Right ventricle myocardium superior (tissue), 1 donor: Measurements from ENCODE around the gene SEMA4C. TPM values are rescaled to one million over a fixed set of nuclear protein-coding genes. Genes with fewer than 3 reads are reported as not detected.

Experiments
- ATAC-seq: fragments of 200-7000 bp; cut with Tn5 transposase; one replicate; pipeline ENCODE4 v1.9.1; 2020; ENCODE audit warnings: mild to moderate bottlenecking; ENCODE audit not compliant: poor library complexity
- DNase-seq: peaks from one replicate; pipeline ENCODE4 v3.0.0-alpha.2; 2020
- intact Hi-C: fragments of 100-400 bp; cut with DNase I; formaldehyde crosslinking; loops from one replicate; pipeline ENCODE4 v1.11.2; 2022
- total RNA-seq: library from RNA; stranded (reverse); fragmentation: NEBNext Ultra II Directional; extraction: Animal tissue kit (Norgen Biotek cat#: 25700); gene quantifications from one replicate; pipeline ENCODE4 v1.2.1, GENCODE V29; 2021
- donor health status: DM: no; HTN: yes; CAD: no; lungs with severe emphysema.

SEMA4C gene
- total RNA-seq, 1 donor from 2014 or later: 18.2 TPM

DNA sequence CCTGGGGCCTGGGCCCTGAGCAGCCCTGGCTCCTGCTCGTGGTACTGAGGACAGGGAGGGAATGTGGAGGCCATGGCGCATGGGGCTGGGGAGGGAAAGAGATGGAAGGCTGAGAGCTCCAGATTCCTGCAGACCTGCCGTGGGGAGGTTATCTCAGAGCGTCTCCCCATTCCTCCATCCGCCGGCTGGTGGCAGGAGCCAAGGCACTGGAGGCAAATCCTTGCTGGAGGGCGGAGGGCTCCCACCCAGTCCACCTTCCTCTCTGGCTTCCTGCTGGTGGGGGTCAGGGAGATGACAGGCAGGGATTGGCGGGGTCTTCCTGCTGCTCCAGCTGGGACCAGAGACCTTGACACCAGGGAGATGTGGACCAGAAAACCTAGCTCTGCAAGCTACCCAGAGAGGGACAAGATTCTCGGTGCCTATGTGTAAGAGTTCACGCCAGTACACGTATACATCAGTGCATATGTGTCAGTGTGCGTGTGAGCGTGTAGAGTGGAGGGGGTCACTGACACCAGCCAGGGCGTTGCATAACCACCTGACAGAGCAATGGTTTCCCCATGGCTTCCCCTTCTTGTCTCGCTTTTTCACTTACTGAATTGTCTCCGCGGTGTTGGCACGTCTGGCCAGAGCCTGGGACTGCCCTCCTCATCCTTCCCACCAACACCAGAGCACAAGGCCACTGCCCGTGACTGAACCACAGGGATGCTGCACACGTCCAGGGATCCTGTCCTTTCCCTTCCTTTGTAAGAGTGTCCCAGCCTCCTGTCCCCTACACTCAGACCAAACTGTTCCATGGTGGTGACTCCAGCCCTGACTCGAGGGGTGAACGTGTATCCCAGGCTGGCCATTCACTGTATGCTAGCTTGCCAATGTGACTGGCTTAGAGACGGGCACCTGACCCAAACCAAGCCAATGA, 15.8 kb upstream of the SEMA4C start:
- no peak for ATAC-seq
- no peak for DNase-seq

DNA sequence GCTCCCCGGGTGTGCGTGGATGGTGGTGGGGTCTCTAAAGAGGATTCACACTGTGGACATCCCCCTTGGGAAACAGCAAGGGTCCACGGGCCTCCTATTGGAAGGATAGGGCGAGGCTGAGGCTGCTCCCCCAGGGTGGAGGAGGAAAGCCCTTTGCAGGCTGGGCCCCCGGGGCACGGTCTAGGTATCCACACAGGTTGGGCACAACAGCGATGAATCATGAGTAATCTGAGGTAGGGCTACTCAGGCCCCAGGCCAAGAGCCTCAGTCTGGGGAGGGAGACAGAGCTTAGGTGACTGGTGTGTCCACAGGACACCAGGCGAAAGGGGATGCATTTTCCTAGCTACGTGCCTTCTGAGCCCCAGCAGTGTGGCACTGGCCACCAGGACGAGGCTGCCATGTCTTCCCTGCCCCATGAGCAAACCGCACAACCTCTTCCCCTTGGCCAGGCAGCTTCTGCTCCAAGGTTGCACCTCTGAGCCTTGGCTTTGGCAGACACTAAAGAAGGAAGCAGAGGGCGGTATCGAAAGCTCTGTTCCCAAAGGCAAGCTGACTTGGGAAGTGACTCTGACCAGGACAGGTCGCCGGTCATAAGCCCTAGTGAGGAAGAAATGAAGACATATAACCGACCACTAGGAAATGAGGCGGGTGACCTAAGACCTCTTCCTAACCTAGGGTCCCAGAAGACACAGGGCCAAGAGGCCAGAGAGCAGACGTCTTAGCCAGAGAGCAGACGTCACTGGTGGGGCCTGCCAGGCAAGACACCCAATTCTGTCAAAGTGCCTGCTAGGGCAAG, 14.6 kb upstream of the SEMA4C start:
- intact Hi-C loops: no loop called here
- ATAC-seq (no peak), DNase-seq (no peak)

More for the DNA sequence above, 15.8 kb upstream of the SEMA4C start:
- intact Hi-C loops: no loop called here

GRCh38 chr2:96883306-96883705, 13.4 kb upstream of the SEMA4C start:
- DNase-seq (no peak), ATAC-seq (no peak)
- intact Hi-C loops: no loop called here

DNA sequence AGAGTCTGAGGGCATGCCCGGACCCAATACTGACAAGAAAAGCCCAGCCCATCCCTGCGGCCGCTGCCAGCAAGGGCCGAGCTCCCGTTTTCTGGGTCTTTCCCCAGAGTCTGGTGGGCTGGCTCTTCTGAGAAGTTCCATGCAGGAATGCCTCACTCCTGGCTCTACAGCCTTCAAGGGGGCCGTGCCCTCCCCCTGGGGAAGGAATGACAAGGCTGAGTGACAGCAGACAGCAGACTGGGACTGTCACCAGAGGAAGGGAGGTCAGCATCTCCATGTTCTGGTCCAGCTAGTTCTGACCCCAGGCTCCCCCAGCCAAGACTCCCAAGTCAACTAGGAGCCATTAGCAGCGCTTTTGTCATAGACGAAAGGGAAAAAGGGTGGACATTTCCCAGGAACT, 13.0 kb upstream of the SEMA4C start:
- ATAC-seq (no peak), DNase-seq (no peak)
- intact Hi-C loops: no loop called here

DNA sequence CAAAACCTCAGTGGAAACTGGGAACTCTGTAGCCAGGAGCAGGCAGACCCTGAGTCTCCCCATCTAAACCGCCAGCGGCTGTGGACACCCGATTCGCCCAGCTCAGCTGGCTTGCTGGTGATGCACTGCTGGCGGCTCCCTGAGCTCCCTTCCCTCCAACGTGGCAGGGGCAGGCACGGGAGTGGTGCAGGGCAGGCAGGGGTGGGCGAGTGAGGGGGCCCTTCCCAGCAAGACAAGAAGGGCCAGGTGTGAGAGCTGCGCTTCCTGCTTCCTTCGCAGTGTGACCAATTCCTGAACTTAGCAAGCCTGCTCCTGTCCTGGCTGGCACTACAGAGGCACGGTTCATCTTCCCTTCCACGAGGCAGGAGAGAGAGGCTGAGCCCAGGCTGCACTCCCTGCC, 12.3 kb upstream of the SEMA4C start:
- no peak for DNase-seq
- intact Hi-C loops: no loop called here
- no peak for ATAC-seq

- ATAC-seq: no peak
- DNase-seq: no peak
- intact Hi-C loops: no loop called here
Measured at GRCh38 chr2:96881349-96882195, 11.7 kb upstream of the SEMA4C start.

- intact Hi-C loops: no loop called here
- ATAC-seq (no peak), DNase-seq (no peak)
Measured at GRCh38 chr2:96880891-96881273, 11.0 kb upstream of the SEMA4C start.

- DNase-seq (no peak), ATAC-seq (no peak)
- intact Hi-C loops: no loop called here
Measured at GRCh38 chr2:96879545-96880040, 9.7 kb upstream of the SEMA4C start.

DNA sequence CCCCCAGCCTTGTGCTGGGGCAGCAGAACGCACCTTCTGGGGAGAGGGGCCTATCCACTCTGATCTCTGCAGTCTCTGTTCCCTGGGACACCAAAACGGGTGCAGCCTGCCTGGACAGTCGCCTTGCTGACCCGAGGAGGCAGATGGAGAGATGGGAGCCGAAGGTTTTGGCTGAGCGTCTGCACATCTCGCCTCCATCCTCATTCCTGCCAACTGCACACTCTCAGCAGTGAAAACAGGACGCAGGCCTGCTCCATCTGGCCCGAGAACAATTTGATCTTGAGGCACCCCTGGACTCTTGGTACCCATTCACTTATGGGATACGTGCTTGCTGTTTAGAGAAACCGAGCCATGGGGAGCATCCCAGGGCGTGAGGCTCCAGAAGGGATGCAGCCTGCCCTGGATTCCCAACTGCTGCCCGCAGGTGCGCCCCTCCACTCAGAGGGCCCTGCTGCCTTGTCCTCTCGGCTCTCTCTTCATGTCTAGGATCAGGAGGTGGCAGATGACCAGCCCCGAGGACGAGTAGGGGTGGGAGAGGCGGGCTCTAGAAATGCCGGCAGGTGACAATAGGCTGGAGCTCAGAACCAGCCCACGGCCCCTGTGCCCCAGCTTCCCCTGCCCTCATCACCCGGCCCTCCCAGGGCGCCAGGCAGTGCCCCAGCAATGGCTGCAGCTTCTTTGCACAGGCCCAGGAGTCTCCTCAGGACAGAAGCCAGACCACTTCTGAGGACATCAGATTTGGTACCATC, 9.1 kb upstream of the SEMA4C start:
- no peak for ATAC-seq
- no peak for DNase-seq
- intact Hi-C loops: no loop called here

DNA sequence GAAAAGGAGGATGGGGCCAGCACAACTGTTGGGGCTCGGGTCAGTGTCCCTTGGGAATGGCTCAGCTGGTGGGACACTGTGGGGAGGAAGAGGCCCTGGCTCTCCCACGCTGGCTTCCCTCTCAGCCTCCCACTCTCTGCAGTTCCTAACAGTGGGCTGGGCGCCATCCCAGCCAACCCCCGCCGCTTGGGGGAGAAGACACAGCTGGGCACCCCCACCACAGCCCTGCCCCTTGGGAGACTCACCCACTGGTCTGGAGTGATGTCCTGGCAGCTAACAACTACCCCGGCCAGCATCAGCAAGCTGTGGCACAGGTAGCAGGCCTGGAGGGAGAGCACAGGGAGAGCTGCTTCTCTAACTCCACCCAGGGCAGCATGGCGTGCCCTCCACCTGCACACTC, 8.3 kb upstream of the SEMA4C start:
- intact Hi-C loops: no loop called here
- DNase-seq: no peak

GRCh38 chr2:96877631-96878092, 7.8 kb upstream of the SEMA4C start:
- intact Hi-C loops: no loop called here
- DNase-seq: no peak
- no peak for ATAC-seq

More for the DNA sequence above, 8.3 kb upstream of the SEMA4C start:
- ATAC-seq: no peak

DNA sequence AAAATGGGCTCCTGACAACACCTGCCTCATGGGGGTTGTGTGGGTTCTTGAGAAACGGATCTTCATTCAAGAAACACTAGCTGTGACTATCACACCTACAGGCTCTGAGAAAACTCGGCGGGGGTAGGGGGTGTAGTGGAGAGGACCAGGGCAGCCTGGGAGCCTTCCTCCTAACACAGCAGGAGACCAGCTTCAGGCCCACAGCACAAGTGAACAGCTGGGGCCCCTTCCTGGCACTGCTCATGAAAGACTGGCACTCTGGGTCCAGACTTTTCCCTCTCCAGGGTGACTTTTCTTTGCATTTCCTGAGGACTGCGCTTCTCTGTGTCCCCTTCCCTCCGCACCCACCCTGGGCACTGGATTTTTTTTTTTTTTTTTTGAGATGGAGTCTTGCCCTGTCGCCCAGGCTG, 7.2 kb upstream of the SEMA4C start:
- DNase-seq: no peak
- ATAC-seq: no peak
- intact Hi-C loops: no loop called here

- intact Hi-C loops: no loop called here
- ATAC-seq (no peak), DNase-seq (no peak)
Measured at GRCh38 chr2:96876269-96877041, 6.6 kb upstream of the SEMA4C start.

- intact Hi-C loops: no loop called here
- DNase-seq: no peak
- ATAC-seq: no peak
Measured at GRCh38 chr2:96875498-96876268, 5.8 kb upstream of the SEMA4C start.

DNA sequence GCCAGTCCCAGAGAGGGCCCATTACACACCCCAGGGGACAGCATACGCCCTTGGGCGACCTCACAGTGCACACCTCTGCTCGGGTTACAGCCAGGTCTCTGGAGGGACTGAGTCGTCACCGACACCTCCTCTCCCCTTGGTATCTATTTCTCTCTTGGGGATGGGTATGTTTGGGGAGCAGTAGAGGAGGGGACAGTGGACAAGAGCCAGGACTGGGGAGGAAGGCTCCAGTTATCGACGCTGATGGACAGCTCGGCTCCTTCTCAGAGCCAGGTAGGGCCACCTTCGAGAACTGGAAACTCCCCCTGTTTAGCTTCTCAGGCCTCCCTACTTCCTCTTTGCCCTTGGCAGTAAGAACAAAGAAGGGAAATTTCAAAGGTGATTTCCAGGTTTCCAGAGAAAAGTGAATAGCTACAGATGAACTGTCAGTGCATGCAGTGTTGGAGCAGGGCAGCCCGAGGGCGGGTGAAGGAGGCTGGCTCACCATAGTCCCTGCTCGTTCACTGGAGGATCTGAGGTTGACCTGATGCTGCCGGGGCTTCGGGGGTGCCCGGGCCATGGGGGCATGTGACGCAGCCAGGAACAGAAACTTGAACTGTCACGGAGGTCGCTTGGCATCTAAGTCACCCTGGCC, 4.4 kb upstream of the SEMA4C start:
- ATAC-seq (no peak), DNase-seq (no peak)
- intact Hi-C loops: no loop called here

DNA sequence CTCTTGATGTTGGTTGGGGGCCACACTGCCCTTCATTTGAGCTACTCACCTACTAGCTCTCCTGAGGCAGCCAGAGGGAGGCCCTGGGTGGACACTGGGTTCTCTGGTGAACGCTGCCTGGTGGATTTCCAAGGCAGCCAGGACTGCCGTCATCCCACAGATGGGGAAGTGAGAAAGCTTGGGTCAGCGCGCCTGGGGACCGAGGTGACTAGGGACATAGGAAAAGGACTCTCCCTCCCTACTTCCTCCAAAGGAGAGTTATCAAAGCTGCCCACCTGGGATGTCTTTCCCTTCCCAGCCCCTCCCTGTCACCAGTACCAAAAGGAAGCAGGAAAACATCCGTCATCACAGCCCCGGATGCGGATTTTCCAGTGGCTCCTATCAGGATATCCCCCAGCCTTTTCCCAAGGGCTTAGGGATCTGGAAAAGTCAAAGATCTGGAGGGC, 3.8 kb upstream of the SEMA4C start:
- DNase-seq: peak; percentile 83
- intact Hi-C loops: no loop called here
- no peak for ATAC-seq
